ENCODE results near the gene ZNF558. TPM values are rescaled to one million over a fixed set of nuclear protein-coding genes. Genes with fewer than 3 reads are reported as not detected.

Gene ZNF558
- polyA plus RNA-seq, 1 experiment, result 16.9 TPM

DNA sequence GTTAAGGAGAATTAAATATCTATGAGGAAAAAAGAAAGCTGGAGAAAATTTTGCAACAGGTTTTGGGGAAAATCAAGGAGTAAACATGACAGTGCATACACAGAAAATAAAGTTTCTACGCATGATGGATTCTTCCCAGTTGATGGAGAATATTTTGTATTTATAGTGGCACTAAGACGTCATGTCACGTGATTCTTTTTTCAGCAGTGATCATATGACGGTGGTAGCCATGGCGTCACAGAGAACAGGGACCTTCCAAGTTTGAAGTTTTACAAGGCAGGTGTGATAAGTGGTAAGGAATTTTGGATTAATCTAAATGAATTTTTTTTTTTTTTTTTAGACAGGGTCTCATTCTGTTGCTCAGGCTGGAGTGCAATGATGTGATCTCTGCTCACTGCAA is 8.6 kb upstream of the ZNF558 start:
- H3K27me3 ChIP-seq (ENCODE audit: control insufficient read depth, insufficient read depth, low read length), result no peaks in the 10 kb centered on the region
- H3K4me3 ChIP-seq (ENCODE audit: low read depth, low read length), result no peak overlapping the region
- H3K36me3 ChIP-seq (ENCODE audit: control insufficient read depth, insufficient read depth, low read length), result no peaks in the 10 kb centered on the region
- ChIA-PET POLR2A (no interaction called here), CTCF (no interaction called here)
- DNase-seq (ENCODE audit: low read depth), result no peak
- TF ChIP-seq, protein P1, sequence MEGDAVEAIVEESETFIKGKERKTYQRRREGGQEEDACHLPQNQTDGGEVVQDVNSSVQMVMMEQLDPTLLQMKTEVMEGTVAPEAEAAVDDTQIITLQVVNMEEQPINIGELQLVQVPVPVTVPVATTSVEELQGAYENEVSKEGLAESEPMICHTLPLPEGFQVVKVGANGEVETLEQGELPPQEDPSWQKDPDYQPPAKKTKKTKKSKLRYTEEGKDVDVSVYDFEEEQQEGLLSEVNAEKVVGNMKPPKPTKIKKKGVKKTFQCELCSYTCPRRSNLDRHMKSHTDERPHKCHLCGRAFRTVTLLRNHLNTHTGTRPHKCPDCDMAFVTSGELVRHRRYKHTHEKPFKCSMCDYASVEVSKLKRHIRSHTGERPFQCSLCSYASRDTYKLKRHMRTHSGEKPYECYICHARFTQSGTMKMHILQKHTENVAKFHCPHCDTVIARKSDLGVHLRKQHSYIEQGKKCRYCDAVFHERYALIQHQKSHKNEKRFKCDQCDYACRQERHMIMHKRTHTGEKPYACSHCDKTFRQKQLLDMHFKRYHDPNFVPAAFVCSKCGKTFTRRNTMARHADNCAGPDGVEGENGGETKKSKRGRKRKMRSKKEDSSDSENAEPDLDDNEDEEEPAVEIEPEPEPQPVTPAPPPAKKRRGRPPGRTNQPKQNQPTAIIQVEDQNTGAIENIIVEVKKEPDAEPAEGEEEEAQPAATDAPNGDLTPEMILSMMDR (IDR thresholded peaks at IDR 0.05; ENCODE audit: insufficient read depth, low read depth, low read length), result no peak

DNA sequence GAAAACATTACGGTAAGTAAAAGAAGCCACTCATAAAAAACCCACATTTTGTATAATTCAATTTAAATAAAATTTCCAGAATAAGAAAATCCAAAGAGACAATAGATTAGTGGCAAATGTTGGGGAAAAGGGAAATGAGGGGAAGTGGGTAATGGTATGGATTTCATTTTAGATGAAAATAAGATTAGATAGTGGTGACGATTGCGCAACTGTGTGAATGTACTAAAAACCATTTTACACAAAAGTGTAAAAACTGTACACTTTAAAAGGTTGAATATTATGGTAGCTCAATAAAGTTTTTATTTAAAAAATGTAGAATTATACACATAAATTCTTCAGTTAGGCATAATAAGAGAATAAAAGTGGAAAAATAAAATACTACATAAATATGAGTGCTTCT is 3.8 kb upstream of the ZNF558 start:
- H3K27me3 ChIP-seq (ENCODE audit: control insufficient read depth, insufficient read depth, low read length), result no peaks in the 10 kb centered on the region
- no peak for DNase-seq (ENCODE audit: low read depth)
- ChIA-PET CTCF (no interaction called here), POLR2A (no interaction called here)
- H3K36me3 ChIP-seq (ENCODE audit: control insufficient read depth, insufficient read depth, low read length), result no peaks in the 10 kb centered on the region
- H3K4me3 ChIP-seq (ENCODE audit: low read depth, low read length), result no peak overlapping the region
- TF ChIP-seq, protein P1 (IDR thresholded peaks at IDR 0.05; ENCODE audit: insufficient read depth, low read depth, low read length), result no peak

DNA sequence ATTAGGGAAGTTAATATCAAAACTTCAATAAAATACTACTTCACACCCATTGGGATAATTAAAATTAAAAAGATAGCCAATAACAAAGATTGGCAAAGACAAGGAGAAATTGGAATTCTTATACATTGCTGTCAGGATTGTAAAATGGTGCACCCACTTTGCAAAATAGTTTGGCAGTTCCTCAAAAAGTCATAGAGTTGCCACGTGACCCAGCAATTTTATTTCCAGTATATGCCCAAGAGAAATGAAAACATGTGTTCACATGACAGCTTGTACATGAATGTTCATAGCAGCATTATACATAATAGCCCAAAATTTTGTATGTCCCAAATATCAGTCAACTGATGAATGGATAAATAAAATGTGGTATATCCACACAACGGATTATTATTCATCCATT is 3.3 kb upstream of the ZNF558 start:
- TF ChIP-seq, protein P1 (IDR thresholded peaks at IDR 0.05; ENCODE audit: insufficient read depth, low read depth, low read length), result no peak
- ChIA-PET POLR2A (no interaction called here), CTCF (no interaction called here)
- no peaks in the 10 kb centered on the region for H3K27me3 ChIP-seq (ENCODE audit: control insufficient read depth, insufficient read depth, low read length)
- H3K36me3 ChIP-seq (ENCODE audit: control insufficient read depth, insufficient read depth, low read length), result no peaks in the 10 kb centered on the region
- DNase-seq (ENCODE audit: low read depth), result no peak
- H3K4me3 ChIP-seq (ENCODE audit: low read depth, low read length), result no peak overlapping the region

DNA sequence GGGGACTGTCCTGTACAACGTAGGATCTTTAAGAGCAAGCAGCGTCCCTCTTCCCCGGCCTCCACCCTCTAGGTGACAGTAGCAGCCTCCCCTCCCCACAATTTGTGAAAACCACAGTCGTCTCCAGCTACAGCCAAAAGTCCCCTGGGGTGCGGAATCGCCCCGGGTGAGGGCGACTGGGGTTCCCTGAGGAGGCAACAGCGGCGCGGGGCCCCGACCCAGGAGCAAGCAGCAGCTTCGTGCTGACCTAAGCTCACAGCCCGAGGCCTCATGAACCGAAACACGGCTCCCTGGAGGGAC is 322 bp downstream of the ZNF558 start:
- CTCF ChIA-PET, result no interaction called here
- peaks cover 2% of the 10 kb centered on the region; the same call in 1 of the 2 replicates for H3K36me3 ChIP-seq (ENCODE audit: control insufficient read depth, insufficient read depth, low read length)
- peak; percentile 0 for DNase-seq (ENCODE audit: low read depth)
- H3K4me3 ChIP-seq (ENCODE audit: low read depth, low read length), result peak overlapping the region; percentile 60
- H3K27me3 ChIP-seq (ENCODE audit: control insufficient read depth, insufficient read depth, low read length), result no peaks in the 10 kb centered on the region
- POLR2A ChIA-PET, result no interaction called here
- TF ChIP-seq, protein P1 (IDR thresholded peaks at IDR 0.05; ENCODE audit: insufficient read depth, low read depth, low read length), result no peak

DNA sequence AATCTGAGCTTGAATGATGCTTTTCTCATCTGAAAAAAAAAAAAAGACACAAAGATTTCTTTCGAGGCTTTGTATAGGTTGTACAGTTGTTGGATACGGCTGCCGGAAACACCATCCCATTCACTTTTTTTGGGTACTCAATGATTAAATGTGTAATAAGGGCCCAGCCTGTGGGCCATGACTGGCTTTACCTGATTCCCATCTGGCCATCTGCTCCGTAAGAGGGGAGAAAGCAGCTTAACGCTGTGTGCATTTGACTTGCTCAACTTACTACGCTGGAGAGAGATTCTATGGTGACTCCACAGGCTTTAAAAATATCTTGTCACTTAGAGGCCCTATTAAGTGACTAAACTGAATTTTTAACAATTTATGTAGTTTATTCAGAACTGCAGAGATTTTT is 731 bp downstream of the ZNF558 start:
- TF ChIP-seq, protein P1 (IDR thresholded peaks at IDR 0.05; ENCODE audit: insufficient read depth, low read depth, low read length), result no peak
- H3K4me3 ChIP-seq (ENCODE audit: low read depth, low read length), result peak overlapping the region; percentile 60
- CTCF ChIA-PET, result no interaction called here
- H3K27me3 ChIP-seq (ENCODE audit: control insufficient read depth, insufficient read depth, low read length), result no peaks in the 10 kb centered on the region
- POLR2A ChIA-PET, result no interaction called here
- H3K36me3 ChIP-seq (ENCODE audit: control insufficient read depth, insufficient read depth, low read length), result peaks cover 2% of the 10 kb centered on the region
- peak; percentile 0 for DNase-seq (ENCODE audit: low read depth)

Data from BJ (cell line).